Endothelial cell of umbilical vein (primary cell): ENCODE measurements around the gene SORCS2. TPM values are rescaled to one million over a fixed set of nuclear protein-coding genes. Genes with fewer than 3 reads are reported as not detected.

Source experiments
- BruUV-seq: library from RNA; stranded (reverse); fragments of 400-500 nt; replicated peaks from 2 replicates; lab custom pipeline; 2021; lab: Mats Ljungman, UMichigan
- CTCF ChIA-PET: fragments of 300-600, 350-600 bp; sonication (Branson Sonifier 250); formaldehyde crosslinking; loops from one replicate; lab custom pipeline; 2021; ENCODE audit warnings: antibody characterized with exemption, inconsistent platforms; lab: Charles Lee
- POLR2A ChIA-PET: fragments of 300-600, 350-600 bp; sonication (Branson Sonifier 250); formaldehyde crosslinking; loops from one replicate; lab custom pipeline; 2021; ENCODE audit warnings: antibody characterized with exemption, inconsistent platforms; lab: Charles Lee
- DNase-seq: peaks from one replicate; pipeline ENCODE4 v3.0.0-alpha.2; 2011; ENCODE audit warnings: low read depth, low spot score
- FAIRE-seq: peaks from 2 replicates; lab custom pipeline; 2011; peaks lifted over from hg19 to GRCh38; lab: Jason Lieb, UNC
- H2AFZ ChIP-seq: 2 replicates; pipeline ENCODE4 v1.6.0; 2012; ENCODE audit warnings: low read depth, low read length, control low read depth, inconsistent platforms
- H3K27ac ChIP-seq: 2 replicates; pipeline ENCODE4 v1.5.1; 2011; ENCODE audit warnings: low read depth, mild to moderate bottlenecking, control low read depth, low read length, moderate library complexity; ENCODE audit not compliant: insufficient read depth
- H3K27me3 ChIP-seq, 2 experiments: 2 replicates each; pipeline versions ENCODE4 v1.6.0 to v1.6.1; 2011; ENCODE audit warnings: low read length in 2 of 2, mixed read lengths in 1 of 2; ENCODE audit not compliant: control insufficient read depth in 2 of 2, insufficient read depth in 2 of 2
- H3K36me3 ChIP-seq, 2 experiments: 2 replicates in 1 of 2; 3 replicates in 1 of 2; pipeline ENCODE4 v1.5.1; 2011; ENCODE audit warnings: low read length in 2 of 2, mild to moderate bottlenecking in 1 of 2, moderate library complexity in 1 of 2; ENCODE audit not compliant: control insufficient read depth in 2 of 2, insufficient read depth in 2 of 2; ENCODE audit errors: extremely low read depth in 1 of 2
- H3K4me1 ChIP-seq: 3 replicates; pipeline ENCODE4 v1.5.1; 2011; ENCODE audit warnings: mild to moderate bottlenecking, low read length; ENCODE audit not compliant: control insufficient read depth, insufficient read depth; ENCODE audit errors: extremely low read depth
- H3K4me2 ChIP-seq: 2 replicates; pipeline ENCODE4 v1.6.1; 2011; ENCODE audit warnings: low read length, control low read depth, mixed read lengths; ENCODE audit not compliant: insufficient read depth
- H3K4me3 ChIP-seq, 3 experiments: fragments of 200-600 bp in 1 of 3; sonication (generic), shearing (Covaris generic) in 1 of 3; replicated peaks in 1 of 3; 2 replicates each; pipeline ENCODE4 v1.5.1; 2011 to 2016; ENCODE audit warnings: control low read depth in 3 of 3, low read length in 3 of 3, mild to moderate bottlenecking in 2 of 3, inconsistent platforms in 1 of 3, low read depth in 1 of 3, moderate library complexity in 1 of 3; ENCODE audit not compliant: insufficient read depth in 1 of 3
- H3K79me2 ChIP-seq: 2 replicates; pipeline ENCODE4 v1.6.0; 2012; ENCODE audit warnings: low read length, inconsistent platforms; ENCODE audit not compliant: control insufficient read depth, insufficient read depth
- H3K9ac ChIP-seq: replicated peaks from 2 replicates; pipeline ENCODE3; 2011; ENCODE audit warnings: low read length, control low read depth; ENCODE audit not compliant: insufficient read depth; ENCODE audit errors: extremely low read depth
- H3K9me1 ChIP-seq: replicated peaks from 3 replicates; pipeline ENCODE4 v1.6.0; 2011; ENCODE audit warnings: mild to moderate bottlenecking, low read length; ENCODE audit not compliant: control insufficient read depth, insufficient read depth; ENCODE audit errors: extremely low read depth
- H3K9me3 ChIP-seq: replicated peaks from 2 replicates; pipeline ENCODE4 v1.5.1; 2012; ENCODE audit warnings: low read length, inconsistent platforms; ENCODE audit not compliant: control insufficient read depth, insufficient read depth
- H4K20me1 ChIP-seq: replicated peaks from 2 replicates; pipeline ENCODE3; 2011; ENCODE audit warnings: mild to moderate bottlenecking, low read length; ENCODE audit not compliant: control insufficient read depth, insufficient read depth; ENCODE audit errors: extremely low read depth
- CTCF ChIP-seq, 2 donors: IDR thresholded peaks; 1 replicate in 1 of 2; 2 replicates in 1 of 2; pipeline ENCODE4 v1.5.1; 2011; ENCODE audit warnings: low read length in 2 of 2, mild to moderate bottlenecking in 2 of 2, moderate library complexity in 2 of 2, control low read depth in 1 of 2, inconsistent platforms in 1 of 2, low read depth in 1 of 2; ENCODE audit not compliant: insufficient read depth in 1 of 2; ENCODE audit errors: extremely low read depth in 1 of 2
- EZH2 ChIP-seq: IDR thresholded peaks from 2 replicates; pipeline ENCODE4 v1.6.1; 2012; ENCODE audit warnings: borderline replicate concordance, low read depth, mild to moderate bottlenecking, moderate library complexity, low read length, inconsistent platforms; ENCODE audit not compliant: severe bottlenecking
- FOS ChIP-seq: IDR thresholded peaks from 2 replicates; pipeline ENCODE4 v1.6.1; 2011; ENCODE audit warnings: mild to moderate bottlenecking, low read length, moderate library complexity, borderline replicate concordance; ENCODE audit not compliant: insufficient read depth
- GATA2 ChIP-seq: IDR thresholded peaks from 2 replicates; pipeline ENCODE4 v1.7.0; 2011; ENCODE audit warnings: low read depth, mild to moderate bottlenecking, moderate library complexity, mixed read lengths, low read length; ENCODE audit not compliant: insufficient read length, insufficient read depth
- JUN ChIP-seq: IDR thresholded peaks from 2 replicates; pipeline ENCODE4 v1.6.1; 2011; ENCODE audit warnings: borderline replicate concordance, low read depth; ENCODE audit not compliant: insufficient read length, insufficient read depth
- MAX ChIP-seq: IDR thresholded peaks from 2 replicates; pipeline ENCODE4 v1.6.1; 2011; ENCODE audit not compliant: insufficient read depth, insufficient read length
- MYC ChIP-seq: IDR thresholded peaks from one replicate; pipeline ENCODE4 v1.6.1; 2011; ENCODE audit warnings: mild to moderate bottlenecking, low read depth, low read length
- POLR2A ChIP-seq: IDR thresholded peaks from 2 replicates; pipeline ENCODE4 v1.6.1; 2012; ENCODE audit warnings: low read depth, mild to moderate bottlenecking, control low read depth, low read length
- POLR2AphosphoS5 ChIP-seq: IDR thresholded peaks from 2 replicates; pipeline ENCODE4 v1.6.1; 2012; ENCODE audit warnings: low read depth, mild to moderate bottlenecking, control low read depth, low read length, moderate library complexity; ENCODE audit not compliant: insufficient read depth
- dilution Hi-C: fragments of 300-500 bp; cut with MboI; formaldehyde crosslinking; loops from one replicate; pipeline ENCODE4 v1.15.0; 2019; ENCODE audit warnings: low sequenced_read_pairs; ENCODE audit not compliant: extremely low pct_ligation_motif_present
- intact Hi-C: fragments of 100-400 bp; cut with micrococcal nuclease; formaldehyde crosslinking; loops from one replicate; pipeline ENCODE4 v1.10.0; 2022
- polyA plus RNA-seq, 4 experiments: library from polyadenylated mRNA; depleted of rRNA in 3 of 4; stranded (reverse) in 3 of 4; unstranded in 1 of 4; fragments of >200 nt; gene quantifications; 2 replicates each; pipeline versions ENCODE4 v1.2.1 to v1.2.3, GENCODE V29; 2011 to 2012; ENCODE audit warnings: missing spikeins in 1 of 4
- total RNA-seq: library from RNA; stranded (reverse); gene quantifications from 2 replicates; pipeline ENCODE4 v1.2.3, GENCODE V29; 2021

Gene SORCS2
- total and polyA plus RNA-seq, 2 donors (not counting 3 experiments of a cell fraction or from before 2014, with no cell fraction given), result not detected

- Histone ChIP-seq H3K79me2 (no peaks in the 10 kb centered on the region), H3K4me1 (no peaks in the 10 kb centered on the region), H2AFZ (no peak overlapping the region), H3K9me1 (no peaks in the 10 kb centered on the region), H3K4me3 (no peak overlapping the region), H3K9ac (no peak overlapping the region), H3K27me3 (no peaks in the 10 kb centered on the region), H3K27ac (no peak overlapping the region), H3K4me2 (no peak overlapping the region), H3K36me3 (no peaks in the 10 kb centered on the region), H3K9me3 (no peaks in the 10 kb centered on the region), H4K20me1 (no peaks in the 10 kb centered on the region)
- TF ChIP-seq MYC (no peak), JUN (no peak), POLR2A (no peak), FOS (no peak), POLR2AphosphoS5 (no peak), MAX (no peak), EZH2 (no peak), GATA2 (no peak), CTCF (IDR thresholded peaks at IDR 0.05; ENCODE audit: extremely low read depth in 1 of 2, insufficient read depth in 1 of 2, low read depth in 1 of 2, low read length in 2 of 2) (no peak)
- no TSS peak for BruUV-seq
- DNase-seq (no peak), FAIRE-seq (no peak)
- dilution Hi-C loops, result no loop called here
- ChIA-PET POLR2A (no interaction called here), CTCF (no interaction called here)
- intact Hi-C loops, result no loop called here
These were observed 346.8 kb downstream of the SORCS2 start for GRCh38 chr4:7539186-7539585.
